ENCODE results near the gene TFB1M.
"Not testable (repeated sequence)": the region's sequence is repeated elsewhere in the genome, so short reads cannot be mapped to it uniquely, and the experiment has no call there.

TFB1M gene

DNA sequence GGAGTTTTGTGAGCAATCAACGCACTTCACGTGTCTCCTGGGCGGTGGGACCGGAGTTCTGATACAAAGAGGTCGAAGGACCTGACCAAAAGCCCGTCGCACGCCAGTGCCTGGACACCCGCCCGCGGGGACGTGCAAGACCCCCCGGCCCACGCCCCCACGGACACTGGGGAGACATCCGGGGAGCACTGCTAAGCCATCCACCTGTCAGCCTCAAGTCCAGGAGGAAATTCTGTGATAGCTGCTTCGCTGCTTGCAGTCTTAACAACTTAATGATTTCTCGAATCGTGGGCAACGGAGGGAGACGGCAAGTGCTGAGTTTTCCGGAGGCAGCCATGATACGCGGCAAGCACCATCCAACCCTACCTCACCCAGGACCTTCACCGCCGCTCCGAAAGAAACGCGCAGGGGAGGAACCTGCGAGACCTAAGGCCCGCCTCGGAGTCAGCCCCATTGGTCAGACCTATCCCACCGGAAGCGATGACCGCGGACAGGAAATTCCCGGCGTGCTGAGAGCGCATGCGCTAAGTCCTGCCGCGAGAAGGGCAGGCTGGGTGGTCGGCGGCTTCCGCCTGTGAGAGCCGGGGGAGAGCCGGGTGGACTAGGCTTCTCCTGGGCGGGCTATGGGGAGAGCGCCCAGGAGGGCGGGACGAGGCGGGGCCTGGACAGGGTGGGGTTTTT, at the start of gene TFB1M:
TSS of gene TFB1M (minus strand) at position 393 of the 681 bp plus-strand sequence. CDS start at position 337, 56 bp downstream.
- peak; percentile 99 for DNase-seq

DNA sequence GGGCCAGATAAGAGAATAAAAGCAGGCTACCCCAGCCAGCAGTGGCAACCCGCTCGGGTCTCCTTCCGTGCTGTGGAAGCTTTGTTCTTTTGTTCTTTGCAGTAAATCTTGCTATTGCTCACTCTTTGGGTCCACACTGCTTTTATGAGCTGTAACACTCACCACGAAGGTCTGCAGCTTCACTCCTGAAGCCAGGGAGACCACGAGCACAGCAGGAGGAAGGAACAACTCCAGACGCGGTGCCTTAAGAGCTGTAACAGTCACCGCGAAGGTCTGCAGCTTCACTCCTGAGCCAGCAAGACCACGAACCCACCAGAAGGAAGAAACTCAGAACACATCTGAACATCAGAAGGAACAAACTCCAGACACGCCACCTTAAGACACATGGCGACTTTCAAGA, 49.7 kb upstream of the TFB1M start:
- DNase-seq = not testable (repeated sequence)

GRCh38 chr6:155362968-155363632, 48.8 kb upstream of the TFB1M start:
- not testable (repeated sequence) for DNase-seq

GRCh38 chr6:155354167-155354566, 39.9 kb upstream of the TFB1M start:
- no peak for DNase-seq

DNA sequence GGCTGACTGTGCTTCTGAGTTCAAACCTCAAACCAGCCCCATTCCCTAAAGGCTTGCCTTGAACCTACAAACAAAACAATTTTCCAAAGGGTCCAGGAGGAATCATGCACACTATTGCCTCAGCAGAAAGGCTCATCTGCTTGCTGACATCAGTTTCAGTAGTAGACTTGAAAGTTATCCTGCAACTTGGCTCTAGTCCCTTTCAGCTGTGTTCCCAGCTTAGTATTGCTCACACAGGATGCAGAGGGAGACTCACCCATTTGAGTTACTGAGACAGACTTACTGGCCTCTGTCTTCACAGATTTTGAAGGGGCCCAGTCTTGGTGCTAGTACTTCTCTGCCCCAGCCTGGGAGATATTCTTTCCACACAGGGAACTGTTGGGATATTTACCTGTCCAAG, 38.5 kb upstream of the TFB1M start:
- DNase-seq = no peak

- no peak for DNase-seq
Observed at GRCh38 chr6:155352130-155352420, 37.8 kb upstream of the TFB1M start.

DNA sequence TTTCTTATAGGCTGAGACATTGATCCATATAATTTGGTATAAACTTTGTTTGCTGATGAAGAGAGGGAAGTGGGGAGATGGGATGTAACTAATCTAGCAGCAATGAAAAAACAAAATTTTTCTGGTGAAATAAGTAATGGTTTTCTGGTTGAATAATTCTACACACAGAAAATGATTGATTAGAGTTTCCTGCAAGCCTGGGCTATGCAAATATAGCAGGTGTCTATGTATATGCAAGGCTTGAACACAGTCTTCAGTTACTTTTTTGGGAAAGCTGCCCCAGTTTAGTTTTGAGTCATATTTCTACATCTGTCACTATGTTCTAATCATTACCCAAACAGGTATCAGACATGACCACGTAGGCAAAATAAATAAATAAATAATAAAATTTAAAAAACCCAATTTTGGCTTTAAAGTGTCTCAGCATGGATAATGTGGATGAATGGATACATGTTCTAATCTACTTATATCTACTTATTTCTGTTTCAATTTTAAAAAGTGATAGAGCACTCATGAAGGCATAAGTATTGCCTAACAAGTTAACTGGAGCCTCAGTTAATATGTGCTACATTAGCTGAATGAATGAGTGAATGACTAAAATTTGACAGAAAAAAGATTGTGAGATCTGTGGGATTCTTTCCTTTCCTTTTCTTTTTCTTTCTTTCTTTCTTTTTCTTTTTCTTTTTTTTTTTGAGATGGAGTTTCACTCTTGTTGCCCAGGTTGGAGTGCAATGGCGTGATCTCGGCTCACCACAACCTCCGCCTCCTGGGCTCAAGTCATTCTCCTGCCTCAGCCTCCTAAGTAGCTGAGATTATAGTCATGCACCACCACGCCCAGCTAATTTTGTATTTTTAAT, 37.2 kb upstream of the TFB1M start:
- no peak for DNase-seq

- no peak for DNase-seq
Observed at GRCh38 chr6:155349956-155350355, 35.7 kb upstream of the TFB1M start.

DNA sequence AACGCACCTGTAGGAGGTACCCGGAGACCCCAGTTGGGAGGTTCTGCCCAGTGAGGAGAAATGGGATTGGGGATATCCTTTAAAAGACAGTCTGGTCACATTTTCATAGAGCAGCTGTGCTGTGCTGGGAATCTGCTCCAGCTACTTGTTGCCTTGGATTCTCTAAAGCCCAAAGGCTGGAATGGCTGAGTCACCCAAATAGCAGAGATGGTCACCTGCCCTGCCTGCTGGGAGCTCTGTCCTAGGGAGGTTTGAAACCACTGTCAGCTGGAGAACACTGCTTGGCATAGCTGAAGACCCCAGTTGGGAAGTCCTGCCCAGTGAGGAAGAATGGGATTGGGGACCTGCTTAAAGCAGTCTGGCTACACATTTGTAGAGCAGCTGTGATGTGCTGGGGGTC, 34.8 kb upstream of the TFB1M start:
- DNase-seq = no peak

DNA sequence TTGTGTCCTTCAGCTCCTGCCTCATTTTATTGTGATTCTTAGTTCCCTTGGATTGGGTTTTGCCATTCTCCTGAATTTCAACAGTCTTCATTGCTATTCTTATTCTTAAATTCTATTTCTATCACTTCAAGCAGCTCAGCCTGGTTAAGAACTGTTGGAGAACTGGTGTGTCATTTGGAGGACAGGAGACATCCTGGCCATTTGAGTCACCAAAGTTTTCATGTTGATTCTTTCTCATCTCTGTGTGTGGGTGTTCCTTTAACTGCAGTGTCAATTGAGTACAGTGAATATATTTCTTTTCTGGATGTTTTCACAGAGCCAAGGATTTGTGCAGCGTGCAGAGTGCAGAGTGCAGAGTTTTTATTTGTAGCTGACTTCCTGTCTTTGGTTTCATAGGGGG, 33.5 kb upstream of the TFB1M start:
- DNase-seq = no peak

DNA sequence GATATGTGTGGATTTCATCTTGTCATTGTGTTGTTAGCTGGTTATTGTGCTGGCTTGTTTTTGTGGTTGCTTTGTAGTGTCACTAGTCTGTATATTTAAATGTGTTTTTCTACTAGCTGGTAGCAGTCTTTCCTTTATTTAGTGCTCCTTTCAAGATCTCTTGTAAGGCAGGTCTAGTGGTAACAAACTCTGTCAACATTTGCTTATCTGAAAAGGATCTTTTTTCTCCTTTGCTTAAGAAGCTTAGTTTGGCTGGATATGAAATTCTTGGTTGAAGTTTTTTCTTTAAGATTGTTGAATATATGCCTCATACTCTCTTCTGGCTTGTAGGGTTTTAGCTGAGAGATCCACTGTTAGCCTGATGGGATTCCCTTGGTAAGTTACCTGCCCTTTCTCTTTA, 32.7 kb upstream of the TFB1M start:
- DNase-seq = no peak

DNA sequence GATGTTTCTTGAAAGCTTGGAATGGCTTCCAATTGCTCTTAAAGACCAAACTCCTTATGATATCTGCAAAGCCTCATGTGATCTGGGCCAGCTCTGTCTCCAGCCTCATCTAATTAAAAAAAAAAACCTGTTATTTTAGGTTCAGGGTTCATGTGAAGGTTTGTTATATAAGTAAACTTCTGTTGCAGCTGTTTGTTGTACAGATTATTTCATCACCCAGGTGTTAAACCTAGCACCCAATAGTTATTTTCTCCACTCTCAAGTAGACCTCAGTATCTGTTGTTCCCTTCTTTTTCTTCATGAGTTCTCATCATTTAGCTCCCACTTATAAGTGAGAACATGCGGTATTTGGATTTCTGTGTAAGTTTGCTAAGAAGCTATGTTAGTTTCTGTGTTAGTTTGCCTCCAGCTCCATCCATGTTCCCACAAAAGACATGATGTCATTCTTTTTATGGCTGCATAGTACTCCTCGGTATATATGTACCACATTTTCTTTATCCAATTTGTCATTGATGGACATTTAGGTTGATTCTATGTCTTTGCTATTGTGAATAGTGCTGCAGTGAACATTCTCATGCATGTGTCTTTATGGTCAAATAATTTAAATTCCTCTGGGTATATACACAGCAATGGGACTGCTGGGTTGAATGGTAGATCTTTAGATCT, 30.2 kb upstream of the TFB1M start:
- no peak for DNase-seq

GRCh38 chr6:155341130-155341828, 27.0 kb upstream of the TFB1M start:
- no peak for DNase-seq

GRCh38 chr6:155340464-155341129, 26.3 kb upstream of the TFB1M start:
- no peak for DNase-seq

DNA sequence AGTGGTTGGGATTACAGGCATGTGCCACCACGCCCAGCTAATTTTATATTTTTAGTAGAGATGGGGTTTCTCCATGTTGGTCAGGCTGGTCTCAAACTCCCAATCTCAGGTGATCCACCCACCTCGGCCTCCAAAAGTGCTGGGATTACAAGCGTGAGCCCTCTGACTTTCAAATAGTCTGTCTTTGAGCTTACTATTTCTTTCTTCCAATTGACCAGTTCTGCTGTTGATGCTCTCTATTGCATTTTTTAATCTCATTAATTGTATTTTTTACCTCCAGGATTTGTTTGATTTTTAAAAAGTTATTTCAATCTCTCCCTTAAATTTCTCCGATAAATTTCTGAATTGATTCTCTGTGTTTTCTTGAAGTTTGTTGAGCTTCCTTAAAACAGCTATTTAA, 25.6 kb upstream of the TFB1M start:
- DNase-seq = not testable (repeated sequence)

- not testable (repeated sequence) for DNase-seq
Observed at GRCh38 chr6:155338237-155338636, 24.0 kb upstream of the TFB1M start.

GRCh38 chr6:155335265-155335664, 21.0 kb upstream of the TFB1M start:
- DNase-seq = no peak

DNA sequence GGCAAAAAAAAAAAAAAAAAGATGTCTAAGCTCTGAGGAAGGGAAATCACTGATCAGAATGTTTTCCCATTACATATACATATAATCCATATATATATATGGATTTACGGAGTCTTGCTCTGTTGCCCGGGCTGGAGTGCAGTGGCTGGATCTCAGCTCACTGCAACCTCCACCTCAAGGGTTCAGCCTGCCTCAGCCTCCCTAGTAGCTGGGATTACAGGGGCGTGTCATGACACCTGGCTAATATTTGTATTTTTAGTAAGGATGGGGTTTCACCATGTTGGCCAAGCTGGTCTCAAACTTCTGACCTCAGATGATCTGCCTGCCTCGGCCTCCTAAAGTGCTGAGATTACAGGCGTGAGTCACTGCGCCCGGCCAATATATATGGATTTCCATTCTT, 19.8 kb upstream of the TFB1M start:
- not testable (repeated sequence) for DNase-seq

DNA sequence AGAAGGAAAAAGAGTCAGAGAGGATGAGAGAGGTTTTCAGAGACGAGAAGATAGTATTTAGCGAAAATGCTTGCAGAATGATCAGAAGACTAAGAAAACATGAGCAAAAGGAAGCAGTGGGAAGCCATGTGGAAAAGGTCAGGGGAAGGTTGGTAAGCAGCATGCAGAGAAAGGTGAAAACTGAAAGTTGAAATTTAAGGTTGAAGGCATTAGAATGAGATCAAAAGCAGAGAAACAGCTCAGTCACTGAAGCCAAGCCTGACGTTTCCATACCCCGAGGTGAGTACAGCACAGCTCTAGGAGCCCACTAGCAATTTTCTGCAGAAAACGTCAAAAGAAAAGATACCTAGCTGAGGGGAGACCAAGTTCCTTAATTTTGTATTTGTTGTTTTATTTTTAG, 19.1 kb upstream of the TFB1M start:
- no peak for DNase-seq

DNA sequence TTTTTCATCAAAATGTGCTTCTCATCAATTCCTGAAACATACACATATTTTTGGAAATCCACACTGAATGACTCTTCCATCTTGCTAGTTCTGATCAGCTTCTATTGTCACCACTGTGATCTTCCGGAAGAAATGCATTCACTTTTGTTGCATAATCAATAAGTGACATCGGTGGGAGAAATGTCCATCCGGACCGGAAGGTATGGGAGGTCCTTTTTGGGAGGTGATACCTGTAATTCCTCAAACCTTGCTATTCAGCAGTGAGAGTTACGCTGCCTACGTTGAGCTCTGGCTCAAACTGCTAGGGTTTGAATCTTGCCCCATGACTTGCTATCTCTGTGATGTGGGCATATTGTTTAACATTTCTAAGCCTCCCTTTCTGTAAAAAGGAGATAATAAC, 16.6 kb upstream of the TFB1M start:
- DNase-seq = no peak

DNA sequence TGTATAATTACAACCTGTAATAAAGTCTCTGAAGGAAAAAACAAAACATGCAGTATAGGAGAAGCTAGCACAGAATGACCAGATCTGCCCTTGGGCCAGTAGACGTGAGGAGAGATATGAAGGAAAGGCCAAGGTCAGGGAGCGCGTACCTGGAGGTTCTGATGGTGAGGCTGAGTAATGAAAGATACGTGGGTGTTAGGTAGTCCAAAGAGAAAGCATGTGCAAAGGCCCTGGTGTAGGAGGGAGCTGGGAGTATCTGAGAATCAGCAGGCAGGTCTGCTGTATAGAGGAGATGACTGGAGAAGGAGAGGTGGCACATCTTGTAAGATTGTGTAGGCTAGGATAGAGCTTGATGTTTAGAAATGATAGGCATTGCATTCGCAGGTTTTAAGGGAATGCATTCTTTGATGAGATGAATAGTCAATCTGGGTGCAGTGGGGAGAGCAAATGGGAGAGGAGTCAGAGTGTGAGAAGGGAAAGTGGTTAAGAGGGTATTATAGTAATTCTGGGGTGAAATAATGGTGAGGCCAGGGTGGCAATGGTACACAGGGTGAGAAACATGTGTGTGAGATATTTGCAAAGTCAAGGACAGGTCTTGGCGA, 15.9 kb upstream of the TFB1M start:
- no peak for DNase-seq

Measured in NCI-H345 (cell line).